ENCODE measurements around the gene SCO1.

DNA sequence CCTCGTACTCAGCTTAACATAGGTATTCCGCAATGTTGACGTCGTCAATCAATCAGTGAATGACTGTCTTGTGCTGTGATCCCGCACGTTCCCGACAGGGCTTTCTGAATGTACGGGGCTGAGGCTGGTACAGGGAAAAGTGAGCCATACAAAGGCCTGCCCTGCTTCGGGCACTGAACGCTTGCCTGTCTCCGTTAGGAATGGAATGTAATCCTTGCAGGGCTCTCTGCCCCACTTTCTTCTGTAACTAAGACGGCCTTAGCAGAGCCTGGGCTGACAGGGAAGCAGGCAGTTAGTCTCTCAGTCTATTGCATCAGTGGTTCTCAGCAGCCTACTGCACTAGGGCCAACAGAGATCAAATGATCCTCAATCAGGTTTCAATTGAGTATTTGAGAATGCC is 24.0 kb downstream of the SCO1 start:
- TF ChIP-seq POLR2AphosphoS5 (IDR thresholded peaks at IDR 0.05), result no peak
- TF ChIP-seq, protein P1, sequence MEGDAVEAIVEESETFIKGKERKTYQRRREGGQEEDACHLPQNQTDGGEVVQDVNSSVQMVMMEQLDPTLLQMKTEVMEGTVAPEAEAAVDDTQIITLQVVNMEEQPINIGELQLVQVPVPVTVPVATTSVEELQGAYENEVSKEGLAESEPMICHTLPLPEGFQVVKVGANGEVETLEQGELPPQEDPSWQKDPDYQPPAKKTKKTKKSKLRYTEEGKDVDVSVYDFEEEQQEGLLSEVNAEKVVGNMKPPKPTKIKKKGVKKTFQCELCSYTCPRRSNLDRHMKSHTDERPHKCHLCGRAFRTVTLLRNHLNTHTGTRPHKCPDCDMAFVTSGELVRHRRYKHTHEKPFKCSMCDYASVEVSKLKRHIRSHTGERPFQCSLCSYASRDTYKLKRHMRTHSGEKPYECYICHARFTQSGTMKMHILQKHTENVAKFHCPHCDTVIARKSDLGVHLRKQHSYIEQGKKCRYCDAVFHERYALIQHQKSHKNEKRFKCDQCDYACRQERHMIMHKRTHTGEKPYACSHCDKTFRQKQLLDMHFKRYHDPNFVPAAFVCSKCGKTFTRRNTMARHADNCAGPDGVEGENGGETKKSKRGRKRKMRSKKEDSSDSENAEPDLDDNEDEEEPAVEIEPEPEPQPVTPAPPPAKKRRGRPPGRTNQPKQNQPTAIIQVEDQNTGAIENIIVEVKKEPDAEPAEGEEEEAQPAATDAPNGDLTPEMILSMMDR (IDR thresholded peaks at IDR 0.05), result no peak
- TF ChIP-seq POLR2A (IDR thresholded peaks at IDR 0.05), result no peak

Measured in sigmoid colon (tissue), 4 donors.